Osteoblast (primary cell): ENCODE measurements around the gene SLCO2B1. TPM values are rescaled to one million over a fixed set of nuclear protein-coding genes. Genes with fewer than 3 reads are reported as not detected.

ENCODE experiments used
- DNase-seq: peaks from one replicate; pipeline ENCODE4 v3.0.0; 2011; ENCODE audit warnings: low spot score, mixed read lengths; ENCODE audit not compliant: insufficient read length; ENCODE audit errors: missing footprints
- H2AFZ ChIP-seq: 2 replicates; pipeline ENCODE4 v1.6.0; 2011; ENCODE audit warnings: mild to moderate bottlenecking, low read length
- H3K27ac ChIP-seq: 2 replicates; pipeline ENCODE4 v1.5.1; 2011; ENCODE audit warnings: mild to moderate bottlenecking, low read depth, low read length, moderate library complexity
- H3K27me3 ChIP-seq: 2 replicates; pipeline ENCODE4 v1.6.0; 2012; ENCODE audit warnings: mild to moderate bottlenecking, control low read depth, inconsistent platforms, low read length, moderate library complexity; ENCODE audit not compliant: insufficient read depth
- H3K36me3 ChIP-seq: 2 replicates; pipeline ENCODE4 v1.5.1; 2011; ENCODE audit warnings: mild to moderate bottlenecking, low read length, control low read depth, moderate library complexity; ENCODE audit not compliant: insufficient read depth
- H3K4me1 ChIP-seq: 2 replicates; pipeline ENCODE4 v1.5.1; 2011; ENCODE audit warnings: mild to moderate bottlenecking, low read length, control low read depth, moderate library complexity; ENCODE audit not compliant: insufficient read depth
- H3K4me2 ChIP-seq: 2 replicates; pipeline ENCODE4 v1.6.0; 2011; ENCODE audit warnings: mild to moderate bottlenecking, low read length; ENCODE audit not compliant: insufficient read depth
- H3K4me3 ChIP-seq: fragments of 200-600 bp; sonication (generic); 3 replicates; pipeline ENCODE4 v1.5.1; 2012; ENCODE audit warnings: mild to moderate bottlenecking, low read length, inconsistent platforms; ENCODE audit not compliant: insufficient read depth
- H3K79me2 ChIP-seq: 2 replicates; pipeline ENCODE4 v1.6.0; 2012; ENCODE audit warnings: mild to moderate bottlenecking, low read length, control low read depth, inconsistent platforms; ENCODE audit not compliant: insufficient read depth
- H3K9me3 ChIP-seq: 2 replicates; pipeline ENCODE4 v1.5.1; 2011; ENCODE audit warnings: low read depth, low read length, control low read depth
- H4K20me1 ChIP-seq: 2 replicates; pipeline ENCODE4 v1.6.0; 2012; ENCODE audit warnings: mild to moderate bottlenecking, low read length, control low read depth; ENCODE audit not compliant: insufficient read depth
- CTCF ChIP-seq: IDR thresholded peaks from 2 replicates; pipeline ENCODE4 v1.5.1; 2011; ENCODE audit warnings: mild to moderate bottlenecking, low read depth, low read length, moderate library complexity; ENCODE audit errors: extremely low read depth
- total RNA-seq: library from RNA; depleted of rRNA; stranded (reverse); fragments of >200 nt; gene quantifications from 2 replicates; pipeline ENCODE4 v1.2.3, GENCODE V29; 2012

SLCO2B1 gene
- total RNA-seq, 1 donor, result 0.72 TPM

- Histone ChIP-seq H4K20me1 (no peaks in the 10 kb centered on the region), H3K4me3 (no peak overlapping the region), H3K4me2 (no peak overlapping the region), H3K9me3 (no peaks in the 10 kb centered on the region), H3K36me3 (no peaks in the 10 kb centered on the region), H3K27ac (no peak overlapping the region), H2AFZ (no peak overlapping the region), H3K4me1 (no peaks in the 10 kb centered on the region), H3K27me3 (peaks cover 23% of the 10 kb centered on the region), H3K79me2 (no peaks in the 10 kb centered on the region)
- DNase-seq, result no peak
- no peak for TF ChIP-seq CTCF
Measured at GRCh38 chr11:75158696-75159150, 7.8 kb downstream of the SLCO2B1 start.

DNA sequence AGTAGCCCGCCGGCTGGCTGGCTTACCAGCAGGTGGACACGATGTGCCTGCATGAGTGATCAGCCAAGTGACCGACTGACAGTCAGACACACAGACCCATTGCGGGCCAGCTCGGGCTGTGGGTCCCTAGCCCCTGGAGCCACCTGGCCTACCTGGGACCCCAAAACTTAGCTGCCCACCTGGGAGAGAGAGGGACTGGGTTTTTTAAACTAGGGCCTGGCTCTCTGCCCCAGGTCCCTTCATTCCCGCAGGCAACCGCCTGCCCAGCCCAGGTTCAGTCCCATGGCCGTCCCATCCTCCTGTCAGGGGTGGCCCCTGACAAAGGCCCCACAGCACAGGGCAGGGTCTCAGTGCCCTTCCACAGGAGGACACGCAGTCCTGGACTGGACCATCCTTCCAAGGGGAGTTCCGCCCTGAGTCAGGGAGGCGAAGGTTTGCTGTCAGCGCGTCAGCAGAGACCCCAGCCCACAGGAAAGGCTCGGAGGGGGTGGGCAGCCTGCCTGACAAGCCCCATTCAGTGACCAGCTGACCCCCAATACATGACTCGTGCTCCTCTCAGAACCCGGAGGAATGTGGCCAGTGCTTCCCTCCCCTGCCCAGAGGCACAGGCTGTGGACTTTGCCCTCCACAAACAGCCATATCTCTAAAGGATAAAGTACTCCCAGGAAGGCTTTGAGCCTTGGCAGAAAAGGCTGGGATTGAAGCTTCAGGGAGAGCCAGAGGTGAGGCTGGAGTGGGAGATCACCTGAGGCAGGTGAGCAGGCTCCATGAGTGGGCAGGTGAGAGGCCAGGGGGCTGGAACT is 8.4 kb downstream of the SLCO2B1 start:
- Histone ChIP-seq H3K27ac (no peak overlapping the region), H3K36me3 (no peaks in the 10 kb centered on the region), H2AFZ (no peak overlapping the region), H3K27me3 (peaks cover 30% of the 10 kb centered on the region), H3K4me2 (no peak overlapping the region), H3K4me1 (no peaks in the 10 kb centered on the region), H3K79me2 (no peaks in the 10 kb centered on the region), H3K4me3 (no peak overlapping the region), H4K20me1 (no peaks in the 10 kb centered on the region), H3K9me3 (no peaks in the 10 kb centered on the region)
- TF ChIP-seq CTCF, result no peak
- DNase-seq, result peak; percentile 87

DNA sequence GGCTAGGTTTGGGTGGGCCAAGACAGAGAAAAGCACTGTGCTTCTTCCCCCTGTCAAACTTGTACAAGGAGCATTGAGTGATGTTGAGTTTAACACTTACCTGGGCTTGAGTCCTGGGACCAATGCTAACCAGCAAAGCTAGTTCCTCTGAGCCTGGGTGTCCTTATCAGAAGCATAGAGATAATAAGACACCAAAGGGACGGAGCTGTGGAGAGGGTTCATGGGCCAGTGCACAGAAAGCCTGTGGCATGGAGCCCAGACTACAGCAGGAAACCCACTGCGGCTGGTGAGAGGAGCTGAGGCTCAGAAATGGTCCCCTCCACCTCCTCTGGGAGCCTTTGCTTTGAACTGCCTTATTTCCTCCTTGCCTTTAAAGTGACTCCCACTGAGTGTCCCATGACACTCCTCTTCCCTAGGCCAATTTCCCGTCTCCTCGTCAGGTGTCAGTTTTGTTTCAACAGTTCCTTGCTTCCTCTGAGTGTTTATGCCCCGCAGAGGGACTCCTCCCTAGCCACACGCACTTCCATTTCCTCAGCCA is 9.4 kb downstream of the SLCO2B1 start:
- H3K36me3 ChIP-seq, result no peaks in the 10 kb centered on the region

More for the DNA sequence above, 9.4 kb downstream of the SLCO2B1 start:
- H3K27me3 ChIP-seq, result peaks cover 30% of the 10 kb centered on the region
- H3K9me3 ChIP-seq, result no peaks in the 10 kb centered on the region
- H3K27ac ChIP-seq, result no peak overlapping the region
- H3K4me2 ChIP-seq, result no peak overlapping the region
- no peaks in the 10 kb centered on the region for H3K4me1 ChIP-seq
- TF ChIP-seq CTCF, result no peak
- H3K79me2 ChIP-seq, result no peaks in the 10 kb centered on the region
- DNase-seq, result no peak
- no peaks in the 10 kb centered on the region for H4K20me1 ChIP-seq
- H3K4me3 ChIP-seq, result no peak overlapping the region
- H2AFZ ChIP-seq, result no peak overlapping the region
